ENCODE data around the gene CDK14. TPM values are rescaled to one million over a fixed set of nuclear protein-coding genes. Genes with fewer than 3 reads are reported as not detected.
"Not testable (repeated sequence)": the region's sequence is repeated elsewhere in the genome, so short reads cannot be mapped to it uniquely, and the experiment has no call there.

CDK14 gene
- total and polyA plus RNA-seq, 4 donors, result 4.2 to 12.4 (median 7.4) TPM

DNA sequence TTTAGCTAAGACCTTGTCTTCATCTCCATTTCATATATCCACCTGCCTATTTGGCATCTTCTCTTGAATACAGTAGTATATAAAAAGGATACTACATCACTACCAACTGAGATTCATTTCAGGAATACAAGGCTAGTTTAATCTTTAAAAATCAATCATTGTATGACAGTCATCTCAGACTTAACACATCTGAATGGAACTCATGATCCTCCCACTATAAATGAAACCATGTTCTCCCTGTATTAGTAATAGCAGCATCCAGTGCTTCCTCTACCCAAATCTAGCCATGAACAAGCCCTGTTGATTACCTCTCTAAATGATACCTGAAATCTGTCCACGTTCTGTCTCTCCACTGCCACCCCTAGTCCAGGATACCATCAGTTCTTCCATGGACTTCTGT is 196.2 kb downstream of the CDK14 start:
- H3K9me3 ChIP-seq (ENCODE audit: control insufficient read depth in 4 of 4, low read length in 3 of 4), result peaks cover 0 to 3% (median 0%) of the 10 kb centered on the region in 4 donors
- 85% methylated on average over 1 of the region's 1 CpG for WGBS
- no peaks in the 10 kb centered on the region for H3K4me1 ChIP-seq (ENCODE audit: control insufficient read depth in 4 of 4, insufficient read depth in 4 of 4, low read length in 3 of 4)
- H3K36me3 ChIP-seq (ENCODE audit: control insufficient read depth in 4 of 4, insufficient read depth in 3 of 4, low read depth in 1 of 4, low read length in 3 of 4), result peaks cover 0 to 3% (median 1%) of the 10 kb centered on the region in 4 donors
- no peak for DNase-seq (ENCODE audit: low spot score)
- H3K4me3 ChIP-seq (ENCODE audit: low read depth in 1 of 3, low read length in 3 of 3), result no peak overlapping the region
- no peaks in the 10 kb centered on the region for H3K27me3 ChIP-seq (ENCODE audit: control insufficient read depth in 4 of 4, insufficient read depth in 4 of 4, low read length in 3 of 4)
- no peak overlapping the region for H3K27ac ChIP-seq (ENCODE audit: low read depth in 1 of 2, low read length in 2 of 2)
- no peak overlapping the region for H3K9ac ChIP-seq (ENCODE audit: low read depth in 1 of 2, low read length in 2 of 2)
- TF ChIP-seq YY1 (IDR thresholded peaks at IDR 0.05) (no peak), GABPA (IDR thresholded peaks at IDR 0.05 in 1 of 2, conservative IDR thresholded peaks at IDR 0.05 in 1 of 2) (no peak), RAD21 (IDR thresholded peaks at IDR 0.05) (no peak), HNF4G (IDR thresholded peaks at IDR 0.05) (no peak), FOXA2 (IDR thresholded peaks at IDR 0.05) (no peak), FOXA1 (IDR thresholded peaks at IDR 0.05) (no peak), JUND (IDR thresholded peaks at IDR 0.05) (no peak), SP1 (IDR thresholded peaks at IDR 0.05) (no peak), EGR1 (IDR thresholded peaks at IDR 0.05; ENCODE audit: low read depth in 2 of 2) (no peak), NR2F2 (IDR thresholded peaks at IDR 0.05) (no peak), HNF4A (conservative IDR thresholded peaks at IDR 0.05) (no peak), RXRA (IDR thresholded peaks at IDR 0.05) (no peak)
- TF ChIP-seq, protein P1, sequence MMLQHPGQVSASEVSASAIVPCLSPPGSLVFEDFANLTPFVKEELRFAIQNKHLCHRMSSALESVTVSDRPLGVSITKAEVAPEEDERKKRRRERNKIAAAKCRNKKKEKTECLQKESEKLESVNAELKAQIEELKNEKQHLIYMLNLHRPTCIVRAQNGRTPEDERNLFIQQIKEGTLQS (IDR thresholded peaks at IDR 0.05), result no peak
- TF ChIP-seq, protein P2, sequence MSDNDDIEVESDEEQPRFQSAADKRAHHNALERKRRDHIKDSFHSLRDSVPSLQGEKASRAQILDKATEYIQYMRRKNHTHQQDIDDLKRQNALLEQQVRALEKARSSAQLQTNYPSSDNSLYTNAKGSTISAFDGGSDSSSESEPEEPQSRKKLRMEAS (IDR thresholded peaks at IDR 0.05), result no peak
- TF ChIP-seq, protein P3, sequence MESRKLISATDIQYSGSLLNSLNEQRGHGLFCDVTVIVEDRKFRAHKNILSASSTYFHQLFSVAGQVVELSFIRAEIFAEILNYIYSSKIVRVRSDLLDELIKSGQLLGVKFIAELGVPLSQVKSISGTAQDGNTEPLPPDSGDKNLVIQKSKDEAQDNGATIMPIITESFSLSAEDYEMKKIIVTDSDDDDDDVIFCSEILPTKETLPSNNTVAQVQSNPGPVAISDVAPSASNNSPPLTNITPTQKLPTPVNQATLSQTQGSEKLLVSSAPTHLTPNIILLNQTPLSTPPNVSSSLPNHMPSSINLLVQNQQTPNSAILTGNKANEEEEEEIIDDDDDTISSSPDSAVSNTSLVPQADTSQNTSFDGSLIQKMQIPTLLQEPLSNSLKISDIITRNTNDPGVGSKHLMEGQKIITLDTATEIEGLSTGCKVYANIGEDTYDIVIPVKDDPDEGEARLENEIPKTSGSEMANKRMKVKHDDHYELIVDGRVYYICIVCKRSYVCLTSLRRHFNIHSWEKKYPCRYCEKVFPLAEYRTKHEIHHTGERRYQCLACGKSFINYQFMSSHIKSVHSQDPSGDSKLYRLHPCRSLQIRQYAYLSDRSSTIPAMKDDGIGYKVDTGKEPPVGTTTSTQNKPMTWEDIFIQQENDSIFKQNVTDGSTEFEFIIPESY (IDR thresholded peaks at IDR 0.05), result no peak
- TF ChIP-seq, protein P4, sequence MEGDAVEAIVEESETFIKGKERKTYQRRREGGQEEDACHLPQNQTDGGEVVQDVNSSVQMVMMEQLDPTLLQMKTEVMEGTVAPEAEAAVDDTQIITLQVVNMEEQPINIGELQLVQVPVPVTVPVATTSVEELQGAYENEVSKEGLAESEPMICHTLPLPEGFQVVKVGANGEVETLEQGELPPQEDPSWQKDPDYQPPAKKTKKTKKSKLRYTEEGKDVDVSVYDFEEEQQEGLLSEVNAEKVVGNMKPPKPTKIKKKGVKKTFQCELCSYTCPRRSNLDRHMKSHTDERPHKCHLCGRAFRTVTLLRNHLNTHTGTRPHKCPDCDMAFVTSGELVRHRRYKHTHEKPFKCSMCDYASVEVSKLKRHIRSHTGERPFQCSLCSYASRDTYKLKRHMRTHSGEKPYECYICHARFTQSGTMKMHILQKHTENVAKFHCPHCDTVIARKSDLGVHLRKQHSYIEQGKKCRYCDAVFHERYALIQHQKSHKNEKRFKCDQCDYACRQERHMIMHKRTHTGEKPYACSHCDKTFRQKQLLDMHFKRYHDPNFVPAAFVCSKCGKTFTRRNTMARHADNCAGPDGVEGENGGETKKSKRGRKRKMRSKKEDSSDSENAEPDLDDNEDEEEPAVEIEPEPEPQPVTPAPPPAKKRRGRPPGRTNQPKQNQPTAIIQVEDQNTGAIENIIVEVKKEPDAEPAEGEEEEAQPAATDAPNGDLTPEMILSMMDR (IDR thresholded peaks at IDR 0.05; ENCODE audit: low read depth, low read length, missing input control), result no peak
- TF ChIP-seq, protein P5, sequence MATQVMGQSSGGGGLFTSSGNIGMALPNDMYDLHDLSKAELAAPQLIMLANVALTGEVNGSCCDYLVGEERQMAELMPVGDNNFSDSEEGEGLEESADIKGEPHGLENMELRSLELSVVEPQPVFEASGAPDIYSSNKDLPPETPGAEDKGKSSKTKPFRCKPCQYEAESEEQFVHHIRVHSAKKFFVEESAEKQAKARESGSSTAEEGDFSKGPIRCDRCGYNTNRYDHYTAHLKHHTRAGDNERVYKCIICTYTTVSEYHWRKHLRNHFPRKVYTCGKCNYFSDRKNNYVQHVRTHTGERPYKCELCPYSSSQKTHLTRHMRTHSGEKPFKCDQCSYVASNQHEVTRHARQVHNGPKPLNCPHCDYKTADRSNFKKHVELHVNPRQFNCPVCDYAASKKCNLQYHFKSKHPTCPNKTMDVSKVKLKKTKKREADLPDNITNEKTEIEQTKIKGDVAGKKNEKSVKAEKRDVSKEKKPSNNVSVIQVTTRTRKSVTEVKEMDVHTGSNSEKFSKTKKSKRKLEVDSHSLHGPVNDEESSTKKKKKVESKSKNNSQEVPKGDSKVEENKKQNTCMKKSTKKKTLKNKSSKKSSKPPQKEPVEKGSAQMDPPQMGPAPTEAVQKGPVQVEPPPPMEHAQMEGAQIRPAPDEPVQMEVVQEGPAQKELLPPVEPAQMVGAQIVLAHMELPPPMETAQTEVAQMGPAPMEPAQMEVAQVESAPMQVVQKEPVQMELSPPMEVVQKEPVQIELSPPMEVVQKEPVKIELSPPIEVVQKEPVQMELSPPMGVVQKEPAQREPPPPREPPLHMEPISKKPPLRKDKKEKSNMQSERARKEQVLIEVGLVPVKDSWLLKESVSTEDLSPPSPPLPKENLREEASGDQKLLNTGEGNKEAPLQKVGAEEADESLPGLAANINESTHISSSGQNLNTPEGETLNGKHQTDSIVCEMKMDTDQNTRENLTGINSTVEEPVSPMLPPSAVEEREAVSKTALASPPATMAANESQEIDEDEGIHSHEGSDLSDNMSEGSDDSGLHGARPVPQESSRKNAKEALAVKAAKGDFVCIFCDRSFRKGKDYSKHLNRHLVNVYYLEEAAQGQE (IDR thresholded peaks at IDR 0.05), result no peak

DNA sequence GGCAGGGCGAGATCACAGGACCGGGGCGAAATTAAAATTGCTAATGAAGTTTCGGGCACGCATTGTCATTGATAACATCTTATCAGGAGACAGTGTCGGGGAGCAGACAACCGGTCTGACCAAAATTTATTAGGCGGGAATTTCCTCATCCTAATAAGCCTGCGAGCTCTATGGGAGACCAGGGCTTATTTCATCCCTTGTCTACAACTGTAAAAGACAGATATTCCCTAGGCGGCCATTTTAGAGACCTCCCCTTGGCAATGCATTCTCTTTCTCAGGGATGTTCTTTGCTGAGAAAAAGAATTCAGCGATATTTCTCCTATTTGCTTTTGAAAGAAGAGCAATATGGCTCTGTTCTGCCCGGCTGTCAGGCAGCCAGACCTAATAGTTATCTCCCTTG is 198.1 kb downstream of the CDK14 start:
- not testable (repeated sequence) for H3K27me3 ChIP-seq (ENCODE audit: control insufficient read depth in 4 of 4, insufficient read depth in 4 of 4, low read length in 3 of 4); H3K36me3 ChIP-seq (ENCODE audit: control insufficient read depth in 4 of 4, insufficient read depth in 3 of 4, low read depth in 1 of 4, low read length in 3 of 4); DNase-seq (ENCODE audit: low spot score); H3K4me1 ChIP-seq (ENCODE audit: control insufficient read depth in 4 of 4, insufficient read depth in 4 of 4, low read length in 3 of 4); H3K4me3 ChIP-seq (ENCODE audit: low read depth in 1 of 3, low read length in 3 of 3); H3K27ac ChIP-seq (ENCODE audit: low read depth in 1 of 2, low read length in 2 of 2); H3K9ac ChIP-seq (ENCODE audit: low read depth in 1 of 2, low read length in 2 of 2); H3K9me3 ChIP-seq (ENCODE audit: control insufficient read depth in 4 of 4, low read length in 3 of 4)
- 96% methylated on average over 12 of the region's 12 CpGs for WGBS
